K562 (cell line): ENCODE measurements around the gene MUC16. TPM values are rescaled to one million over a fixed set of nuclear protein-coding genes. Genes with fewer than 3 reads are reported as not detected.

Source experiments
- ATAC-seq: fragments of 200-7000 bp; cut with Tn5 transposase; 3 replicates; pipeline ENCODE4 v1.9.1; 2020; ENCODE audit warnings: moderate library complexity
- BruUV-seq: library from RNA; stranded (reverse); fragments of 400-500 nt; replicated peaks from 2 replicates; lab custom pipeline; 2021; lab: Mats Ljungman, UMichigan
- CTCF ChIA-PET: fragments of 300-600 bp; formaldehyde crosslinking; extraction: SDS; loops from one replicate; lab custom pipeline; 2021; ENCODE audit warnings: low intra/inter-chr PET ratio; lab: Yijun Ruan, JAX
- POLR2A ChIA-PET: fragments of 300-600, 350-650 bp; sonication (Branson Sonifier 250); formaldehyde crosslinking; extraction: SDS; loops from one replicate; lab custom pipeline; 2021; ENCODE audit warnings: antibody characterized with exemption, inconsistent platforms; lab: Yijun Ruan, JAX
- DNase-seq, 4 experiments: peaks; one replicate each; pipeline versions ENCODE4 v3.0.0 to v3.0.0-alpha.2; 2011 to 2018; ENCODE audit warnings: low spot score in 3 of 4, mixed read lengths in 3 of 4; ENCODE audit errors: extremely low read depth in 1 of 4
- FAIRE-seq: peaks from 2 replicates; lab custom pipeline; 2011; peaks lifted over from hg19 to GRCh38; lab: Jason Lieb, UNC
- H2AFZ ChIP-seq: 2 replicates; pipeline ENCODE4 v1.6.0; 2011; ENCODE audit warnings: low read depth, low read length, control low read depth, inconsistent platforms
- H3K27ac ChIP-seq: fragments of 200-600 bp; 3 replicates; pipeline ENCODE4 v1.8.0; 2011; ENCODE audit warnings: low read depth, mild to moderate bottlenecking, control low read depth, inconsistent platforms, low read length, moderate library complexity, mixed read lengths; ENCODE audit errors: extremely low read depth
- H3K27me3 ChIP-seq, 2 experiments: fragments of 300-600 bp in 1 of 2; 2 replicates in 1 of 2; 3 replicates in 1 of 2; pipeline versions ENCODE4 v1.6.0 to v1.8.0; 2011; ENCODE audit warnings: inconsistent platforms in 2 of 2, low read length in 2 of 2, mild to moderate bottlenecking in 1 of 2, mixed read lengths in 1 of 2, moderate library complexity in 1 of 2; ENCODE audit not compliant: control insufficient read depth in 2 of 2, insufficient read depth in 2 of 2
- H3K36me3 ChIP-seq: fragments of 300-600 bp; 3 replicates; pipeline ENCODE4 v1.8.0; 2011; ENCODE audit warnings: mild to moderate bottlenecking, low read length, inconsistent platforms; ENCODE audit not compliant: control insufficient read depth, insufficient read depth
- H3K4me1 ChIP-seq, 2 experiments: fragments of 200-600 bp in 1 of 2; replicated peaks in 1 of 2; 2 replicates in 1 of 2; 3 replicates in 1 of 2; pipeline versions ENCODE4 v1.5.1 to v1.8.0; 2011; ENCODE audit warnings: inconsistent platforms in 2 of 2, low read length in 2 of 2, mild to moderate bottlenecking in 1 of 2, mixed read lengths in 1 of 2, moderate library complexity in 1 of 2; ENCODE audit not compliant: control insufficient read depth in 2 of 2, insufficient read depth in 2 of 2
- H3K4me2 ChIP-seq: 2 replicates; pipeline ENCODE4 v1.6.1; 2011; ENCODE audit warnings: low read length, control low read depth, inconsistent platforms, mixed read lengths; ENCODE audit not compliant: insufficient read depth
- H3K4me3 ChIP-seq: fragments of 200-600 bp; sonication (generic), shearing (Covaris generic); 2 replicates; pipeline ENCODE4 v1.5.1; 2016; ENCODE audit warnings: control low read depth, inconsistent platforms
- H3K79me2 ChIP-seq: fragments of 200-600 bp; 3 replicates; pipeline ENCODE4 v1.8.0; 2011; ENCODE audit warnings: low read length, inconsistent platforms; ENCODE audit not compliant: control insufficient read depth, insufficient read depth
- H3K9ac ChIP-seq, 2 experiments: 2 replicates each; pipeline versions ENCODE4 v1.6.0 to v1.6.1; 2011; ENCODE audit warnings: low read depth in 2 of 2, low read length in 2 of 2, control low read depth in 1 of 2, inconsistent platforms in 1 of 2, mild to moderate bottlenecking in 1 of 2, mixed read lengths in 1 of 2; ENCODE audit not compliant: insufficient read depth in 1 of 2
- H3K9me1 ChIP-seq: one replicate; pipeline ENCODE4 v1.6.0; 2011; ENCODE audit warnings: inconsistent platforms, mild to moderate bottlenecking, low read length, moderate library complexity; ENCODE audit not compliant: control insufficient read depth, insufficient read depth
- H3K9me3 ChIP-seq: replicated peaks from 2 replicates; pipeline ENCODE4 v1.5.1; 2011; ENCODE audit warnings: low read depth, low read length, inconsistent platforms; ENCODE audit not compliant: control insufficient read depth, insufficient read depth
- H4K20me1 ChIP-seq: replicated peaks from 2 replicates; pipeline ENCODE4 v1.6.1; 2011; ENCODE audit warnings: low read length, inconsistent platforms, mixed read lengths; ENCODE audit not compliant: control insufficient read depth, insufficient read depth
- MYNN ChIP-seq, 2 experiments: sonication (generic); formaldehyde crosslinking in 1 of 2; IDR thresholded peaks; 2 replicates each; pipeline versions ENCODE4 v1.5.0 to v1.6.1; 2016 to 2020; ENCODE audit warnings: antibody characterized with exemption in 1 of 2, missing genetic modification reagents in 1 of 2
- NCOA6 ChIP-seq: fragments of 450-650 bp; IDR thresholded peaks from 2 replicates; pipeline ENCODE4 v1.6.1; 2017; ENCODE audit warnings: mild to moderate bottlenecking
- REST ChIP-seq, 2 experiments: fragments of 450-650 bp; formaldehyde crosslinking in 1 of 2; IDR thresholded peaks; 2 replicates each; pipeline versions ENCODE4 v1.4.0 to v1.6.1; 2014 to 2020; ENCODE audit warnings: mild to moderate bottlenecking in 2 of 2, borderline replicate concordance in 1 of 2, low read depth in 1 of 2
- SMARCA5 ChIP-seq: fragments of 450-650 bp; IDR thresholded peaks from 2 replicates; pipeline ENCODE4 v1.6.1; 2016
- TCF7L2 ChIP-seq: fragments of 150-350 bp; IDR thresholded peaks from 2 replicates; pipeline ENCODE4 v1.6.1; 2016; ENCODE audit warnings: low read depth, mild to moderate bottlenecking, low read length, moderate library complexity
- THRAP3 ChIP-seq: fragments of 450-650 bp; IDR thresholded peaks from 2 replicates; pipeline ENCODE4 v1.6.1; 2016; ENCODE audit warnings: mild to moderate bottlenecking, inconsistent platforms, borderline replicate concordance
- ZBTB2 ChIP-seq: fragments of 450-650 bp; IDR thresholded peaks from 2 replicates; pipeline ENCODE4 v1.6.1; 2016; ENCODE audit warnings: antibody characterized with exemption
- ZNF3 ChIP-seq: fragments of 250-450 bp; sonication (Bioruptor Pico); IDR thresholded peaks from 2 replicates; pipeline ENCODE4 v1.5.0; 2021; ENCODE audit warnings: mild to moderate bottlenecking, moderate library complexity
- ZNF512 ChIP-seq: IDR thresholded peaks from 2 replicates; pipeline ENCODE4 v1.6.1; 2016; ENCODE audit warnings: missing genetic modification characterization, missing compliant biosample characterization
- ZNF717 ChIP-seq: fragments of 250-450 bp; sonication (Bioruptor Pico); IDR thresholded peaks from 2 replicates; pipeline ENCODE4 v1.5.0; 2021
- WGBS: fragments of 100-300 bp; shearing (Covaris generic); methylation state at CpG from one replicate; pipeline ENCODE4 v1.1.6; 2016; ENCODE audit warnings: low coverage, mixed read lengths; ENCODE audit not compliant: insufficient coverage; ENCODE audit errors: missing lambda C conversion rate; 5-methylcytosine and 5-hydroxymethylcytosine counted together
- in situ Hi-C: fragments of 300-500 bp; cut with MboI; formaldehyde crosslinking; loops from 4 replicates; pipeline ENCODE4 v1.15.0; 2018; ENCODE audit warnings: inconsistent platforms, mixed read lengths
- intact Hi-C: fragments of 100-400 bp; cut with micrococcal nuclease; formaldehyde crosslinking; loops from 2 replicates; pipeline ENCODE4 v1.14.2; 2022
- polyA plus RNA-seq, 8 experiments: library from polyadenylated mRNA; depleted of rRNA in 4 of 8; stranded (reverse) in 5 of 8; unstranded in 3 of 8; fragments of >200 nt; fragmentation: Nextera tagmentation in 2 of 8; fragmentation: Illumina TruSeq in 1 of 8; extraction: Ambion mirVana in 2 of 8; extraction: Trizol in 1 of 8; gene quantifications; 2 replicates each; pipeline versions ENCODE4 v1.2.1 to v1.2.3, GENCODE V29; 2011 to 2014; ENCODE audit warnings: inconsistent platforms in 1 of 8, missing spikeins in 1 of 8
- total RNA-seq, 7 experiments: library from RNA; depleted of rRNA in 6 of 7; stranded (reverse); fragments of >200 nt in 6 of 7; fragmentation: Illumina TruSeq in 2 of 7; extraction: Trizol in 2 of 7; gene quantifications; 2 replicates each; pipeline versions ENCODE4 v1.2.1 to v1.2.3, GENCODE V29; 2011 to 2021; ENCODE audit warnings: low replicate concordance in 1 of 7

The MUC16 gene
- total and polyA plus RNA-seq, 9 of the 15 experiments (the other 6 are each of a cell fraction or from before 2014, with no cell fraction given), result not detected

- no peak overlapping the region for H3K4me3 ChIP-seq
- H3K9me1 ChIP-seq, result no peaks in the 10 kb centered on the region
- no peaks in the 10 kb centered on the region for H3K36me3 ChIP-seq
- 0% methylated on average over 3 of the region's 3 CpGs for WGBS
- no peaks in the 10 kb centered on the region; a peak in 1 of 5 replicates for H3K27me3 ChIP-seq
- intact Hi-C loops, result loop anchor here (5.0 kb wide), 1 partner anchor 334 kb away; no protein-coding TSS in a partner anchor
- ChIA-PET CTCF (no interaction called here), POLR2A (no interaction called here)
- H3K9me3 ChIP-seq, result no peaks in the 10 kb centered on the region
- ATAC-seq, result no peak
- no peak for FAIRE-seq
- DNase-seq, result no peak
- H3K4me1 ChIP-seq, result no peaks in the 10 kb centered on the region
- in situ Hi-C loops, result no loop called here
- no peak overlapping the region for H3K27ac ChIP-seq
- H4K20me1 ChIP-seq, result no peaks in the 10 kb centered on the region; the same call in 1 of the 2 replicates
- no peak overlapping the region for H2AFZ ChIP-seq
- BruUV-seq, result no TSS peak
- no peak overlapping the region for H3K4me2 ChIP-seq
- no peak overlapping the region for H3K9ac ChIP-seq
- H3K79me2 ChIP-seq, result no peaks in the 10 kb centered on the region
- TF ChIP-seq SMARCA5, result no peak
- TF ChIP-seq ZNF717 (CRISPR knock-in tag), result no peak
- no peak for TF ChIP-seq THRAP3
- no peak for TF ChIP-seq ZNF512 (tag)
- TF ChIP-seq NCOA6, result no peak
- no peak for TF ChIP-seq REST (IDR thresholded peaks at IDR 0.05; ENCODE audit: borderline replicate concordance)
- TF ChIP-seq REST (CRISPR knock-in tag; IDR thresholded peaks at IDR 0.05; ENCODE audit: low read depth), result no peak
- no peak for TF ChIP-seq MYNN (IDR thresholded peaks at IDR 0.05)
- no peak for TF ChIP-seq MYNN (CRISPR knock-in tag; IDR thresholded peaks at IDR 0.05)
- no peak for TF ChIP-seq TCF7L2
- TF ChIP-seq ZNF3, result no peak
- TF ChIP-seq ZBTB2, result no peak
Observed at GRCh38 chr19:8986296-8986695, 23.9 kb downstream of the MUC16 start.
